HL-60 (cell line): Measurements from ENCODE around the gene ZC3H12C.

ENCODE experiments used
- GABPA ChIP-seq: IDR thresholded peaks from 2 replicates; pipeline ENCODE4 v1.6.1; 2012; ENCODE audit warnings: low read depth
- POLR2AphosphoS5 ChIP-seq: IDR thresholded peaks from 2 replicates; pipeline ENCODE4 v1.6.1; 2012; ENCODE audit warnings: low read depth
- REST ChIP-seq: IDR thresholded peaks from 2 replicates; pipeline ENCODE4 v1.6.1; 2012; ENCODE audit warnings: low read depth; ENCODE audit not compliant: insufficient replicate concordance
- SPI1 ChIP-seq: IDR thresholded peaks from 2 replicates; pipeline ENCODE4 v1.6.1; 2012; ENCODE audit warnings: low read depth, mild to moderate bottlenecking, borderline replicate concordance
- TF ChIP-seq, protein P1 (sequence below): IDR thresholded peaks from one replicate; pipeline ENCODE4 v1.5.1; 2011; ENCODE audit warnings: low read length, control low read depth, inconsistent platforms; ENCODE audit not compliant: insufficient read depth

DNA sequence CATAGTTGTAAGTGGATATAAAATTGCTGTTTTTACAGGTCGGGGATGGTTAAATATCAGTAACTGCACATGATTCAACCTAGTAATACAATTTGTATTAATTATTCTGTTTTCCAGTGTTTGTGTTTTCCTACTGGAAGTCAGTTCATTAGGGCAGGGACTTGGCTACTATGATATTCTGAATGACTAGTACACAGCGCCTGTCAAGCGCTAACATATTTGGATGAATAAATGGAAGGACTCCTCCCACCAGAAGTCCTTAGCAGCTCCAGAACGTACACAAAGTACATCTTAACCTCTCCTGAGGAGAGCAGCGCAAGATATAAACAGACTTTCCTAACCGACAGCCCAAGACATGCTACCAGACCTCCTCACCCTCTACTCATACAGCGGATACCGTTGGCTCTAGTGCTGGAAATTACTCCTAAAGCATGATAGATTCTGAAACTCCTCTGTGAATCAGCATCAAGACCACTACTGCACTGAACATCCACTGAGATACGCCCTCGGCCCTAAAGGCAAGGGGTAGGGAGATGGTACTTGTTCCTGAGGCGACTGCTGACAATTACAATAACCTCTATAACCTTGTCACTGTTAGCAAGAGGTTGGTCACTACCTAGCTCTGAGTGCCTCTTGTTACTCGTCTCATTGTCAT, 124.2 kb downstream of the ZC3H12C start:
- TF ChIP-seq, protein P1, sequence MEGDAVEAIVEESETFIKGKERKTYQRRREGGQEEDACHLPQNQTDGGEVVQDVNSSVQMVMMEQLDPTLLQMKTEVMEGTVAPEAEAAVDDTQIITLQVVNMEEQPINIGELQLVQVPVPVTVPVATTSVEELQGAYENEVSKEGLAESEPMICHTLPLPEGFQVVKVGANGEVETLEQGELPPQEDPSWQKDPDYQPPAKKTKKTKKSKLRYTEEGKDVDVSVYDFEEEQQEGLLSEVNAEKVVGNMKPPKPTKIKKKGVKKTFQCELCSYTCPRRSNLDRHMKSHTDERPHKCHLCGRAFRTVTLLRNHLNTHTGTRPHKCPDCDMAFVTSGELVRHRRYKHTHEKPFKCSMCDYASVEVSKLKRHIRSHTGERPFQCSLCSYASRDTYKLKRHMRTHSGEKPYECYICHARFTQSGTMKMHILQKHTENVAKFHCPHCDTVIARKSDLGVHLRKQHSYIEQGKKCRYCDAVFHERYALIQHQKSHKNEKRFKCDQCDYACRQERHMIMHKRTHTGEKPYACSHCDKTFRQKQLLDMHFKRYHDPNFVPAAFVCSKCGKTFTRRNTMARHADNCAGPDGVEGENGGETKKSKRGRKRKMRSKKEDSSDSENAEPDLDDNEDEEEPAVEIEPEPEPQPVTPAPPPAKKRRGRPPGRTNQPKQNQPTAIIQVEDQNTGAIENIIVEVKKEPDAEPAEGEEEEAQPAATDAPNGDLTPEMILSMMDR: no peak
- no peak for TF ChIP-seq POLR2AphosphoS5
- TF ChIP-seq GABPA: no peak
- TF ChIP-seq REST: no peak
- TF ChIP-seq SPI1: no peak
